SHP77 treated with DMSO at 0.1 percent for 48 hours (cell line): Measurements from ENCODE around the gene POU2F3.
"Not testable (repeated sequence)": the region's sequence is repeated elsewhere in the genome, so short reads cannot be mapped to it uniquely, and the experiment has no call there.

Experiments used
- DNase-seq: peaks from one replicate; lab custom pipeline; 2025; lab: John Stamatoyannopoulos, UW

POU2F3 gene

DNA sequence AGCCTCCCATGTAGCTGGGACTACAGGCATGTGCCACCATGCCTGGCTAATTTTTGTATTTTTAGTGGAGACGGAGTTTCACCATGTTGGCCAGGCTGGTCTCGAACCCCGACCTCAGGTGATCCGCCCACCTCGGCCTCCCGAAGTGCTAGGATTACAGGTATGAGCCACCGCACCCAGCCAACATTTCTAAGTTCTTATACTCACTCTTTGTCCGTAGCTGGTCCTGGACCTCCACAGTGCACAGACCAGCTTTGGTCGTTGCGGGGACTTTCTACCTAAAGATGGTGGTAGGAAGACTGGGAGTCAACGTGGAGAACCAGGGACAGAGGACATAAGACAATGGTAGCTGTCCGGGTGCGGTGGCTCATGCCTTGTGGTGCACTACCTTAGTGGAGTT is 13.4 kb downstream of the POU2F3 start:
- DNase-seq = not testable (repeated sequence)

DNA sequence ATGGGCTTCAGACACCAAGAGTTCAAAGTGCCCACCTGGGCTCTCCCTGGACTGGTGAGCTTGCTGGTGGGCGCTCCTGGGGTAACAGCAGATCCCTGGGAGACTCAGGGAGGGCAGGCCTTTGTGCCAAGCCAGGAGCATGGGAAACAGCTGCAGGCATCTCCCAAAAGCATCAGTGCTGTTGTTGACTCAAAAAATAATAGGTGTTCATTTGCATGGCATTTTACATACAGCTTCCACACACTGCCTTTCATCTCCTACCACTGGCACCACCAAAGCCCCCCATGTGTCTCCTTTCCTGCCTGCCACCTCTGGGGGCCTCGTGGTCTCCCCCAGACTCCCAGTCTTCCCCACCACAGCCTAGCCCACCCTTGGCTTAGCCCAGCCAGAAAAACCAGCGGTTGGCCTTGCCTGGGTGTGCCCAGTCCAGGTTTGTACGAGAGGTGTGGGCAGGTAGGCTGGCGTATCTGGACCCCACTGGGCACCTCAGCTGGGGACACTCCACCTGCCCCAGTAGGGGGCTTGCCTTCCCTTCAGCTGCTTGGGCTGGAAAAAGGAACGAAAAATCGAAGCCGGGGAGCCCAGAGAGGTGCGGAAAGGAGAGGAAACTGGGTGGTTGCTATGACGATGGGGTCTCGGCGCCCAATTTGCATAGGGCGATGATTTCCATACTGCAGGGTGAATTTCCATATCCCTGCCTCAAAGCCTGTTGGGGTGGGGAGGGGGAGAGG is 15.0 kb downstream of the POU2F3 start:
- no peak for DNase-seq

DNA sequence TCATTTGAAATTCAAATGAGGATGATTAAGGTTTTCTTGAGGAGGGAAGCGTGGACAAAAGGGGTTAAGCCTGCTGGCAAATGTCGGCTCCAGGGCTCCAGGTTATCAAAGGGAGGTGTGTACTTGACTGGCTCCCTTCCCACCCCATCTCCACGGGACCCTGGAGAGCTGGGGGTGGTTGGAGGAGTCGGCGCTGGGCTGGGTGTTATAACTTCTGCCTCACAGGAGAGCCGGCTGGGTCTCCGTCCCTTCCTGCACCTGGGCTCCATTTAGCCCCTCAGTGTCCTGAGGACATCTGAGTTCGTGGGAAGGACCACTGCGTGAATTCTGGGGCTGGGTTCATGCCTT is 15.6 kb downstream of the POU2F3 start:
- no peak for DNase-seq

- DNase-seq = no peak
Measured at GRCh38 chr11:120256178-120256577, 16.2 kb downstream of the POU2F3 start.

DNA sequence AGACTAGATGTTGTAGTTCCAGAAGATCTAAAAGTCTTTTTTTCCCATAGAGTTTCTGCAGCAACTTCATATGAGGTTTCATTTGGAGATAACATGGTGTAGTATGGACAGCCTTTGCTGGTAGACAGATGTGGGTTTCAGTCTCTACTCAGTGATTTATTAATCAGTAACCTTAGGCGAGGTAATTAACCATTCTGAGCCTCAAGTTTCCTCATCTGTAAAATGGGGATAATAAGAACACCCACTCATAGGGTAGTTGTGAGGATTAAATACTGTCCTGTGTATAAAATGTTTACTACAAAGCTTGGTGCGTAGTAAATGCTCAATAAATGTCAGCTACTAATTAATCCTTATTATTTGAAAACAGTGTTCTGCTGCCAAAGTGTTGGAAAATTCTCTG is 16.8 kb downstream of the POU2F3 start:
- no peak for DNase-seq

DNA sequence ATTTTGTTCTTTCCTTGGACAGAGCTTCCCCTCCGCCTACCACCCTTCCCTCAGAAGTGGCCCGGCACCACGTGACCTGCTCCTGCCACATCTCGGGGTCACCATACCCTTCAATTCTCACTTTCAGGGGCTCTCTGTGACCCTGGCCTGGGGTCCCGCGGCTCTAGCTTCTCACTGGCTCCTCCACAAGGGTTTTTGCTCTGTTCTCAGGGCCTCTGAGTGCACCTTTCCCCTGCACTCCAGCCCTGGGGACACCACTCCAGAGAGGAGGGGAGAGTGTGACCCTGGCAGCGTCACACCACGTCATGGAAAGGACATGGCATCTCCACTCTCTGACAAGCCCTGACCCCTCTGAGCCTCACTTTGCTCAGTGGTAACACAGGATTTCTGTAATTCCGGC is 17.4 kb downstream of the POU2F3 start:
- DNase-seq = no peak

DNA sequence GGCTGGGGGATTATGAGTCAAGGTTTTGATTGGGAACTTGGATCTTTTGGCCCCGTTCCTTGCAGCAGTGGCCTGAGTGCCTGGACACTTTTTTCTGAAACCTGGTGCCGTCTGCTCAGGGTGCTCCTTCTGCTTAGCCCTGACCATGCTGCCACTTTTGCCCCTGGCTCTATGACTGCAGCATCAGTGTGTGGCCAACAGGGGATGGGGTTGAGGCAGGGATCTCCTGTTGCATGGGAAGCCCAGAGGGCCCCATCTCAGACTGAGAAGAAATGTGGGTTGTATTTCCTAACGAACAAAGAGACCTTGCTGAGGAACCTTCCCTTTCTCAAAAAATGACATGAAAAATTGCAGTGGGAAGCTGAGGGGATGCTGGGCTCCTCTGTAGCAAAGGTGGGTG is 18.7 kb downstream of the POU2F3 start:
- DNase-seq = no peak

DNA sequence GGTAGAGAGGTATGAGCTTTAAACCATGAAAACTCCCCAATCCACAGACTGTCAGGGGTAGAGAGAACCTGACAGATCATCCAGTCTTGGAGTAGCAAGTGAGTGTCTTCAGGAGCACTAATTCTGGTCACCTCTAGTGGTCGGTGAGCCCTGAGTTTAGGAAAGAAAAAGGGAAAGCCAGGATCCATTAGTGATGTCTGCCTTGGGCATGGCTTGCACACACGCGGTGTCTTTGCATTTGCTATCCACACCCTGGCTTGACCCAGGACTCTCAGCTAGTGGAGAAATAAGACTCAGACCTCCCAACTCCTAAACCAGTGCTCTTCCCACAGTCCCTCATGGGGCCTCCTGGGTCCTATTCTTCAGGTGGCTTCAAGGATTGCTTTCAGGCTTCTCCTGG is 19.3 kb downstream of the POU2F3 start:
- DNase-seq = no peak

GRCh38 chr11:120259988-120260565 is 20.1 kb downstream of the POU2F3 start:
- DNase-seq = no peak

DNA sequence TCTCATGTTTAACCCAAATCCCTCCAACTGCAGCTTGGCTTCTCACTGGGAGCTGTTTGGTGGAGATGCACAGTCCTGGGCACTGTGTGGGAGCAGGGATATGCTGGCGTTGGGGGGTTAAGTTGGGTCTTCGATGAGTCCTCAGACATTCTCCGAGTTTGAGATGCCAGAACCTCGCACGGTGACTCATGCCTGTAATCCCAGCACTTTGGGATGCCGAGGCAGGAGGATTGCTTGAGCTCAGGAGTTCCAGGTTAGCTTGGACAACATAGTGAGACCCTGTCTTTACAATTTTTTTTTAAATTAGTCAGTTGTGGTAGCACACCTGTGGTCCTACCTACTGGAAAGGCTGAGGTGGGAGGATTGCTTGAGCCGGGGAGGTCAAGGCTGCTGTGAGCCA is 20.7 kb downstream of the POU2F3 start:
- no peak for DNase-seq

GRCh38 chr11:120261321-120261720 is 21.4 kb downstream of the POU2F3 start:
- no peak for DNase-seq

DNA sequence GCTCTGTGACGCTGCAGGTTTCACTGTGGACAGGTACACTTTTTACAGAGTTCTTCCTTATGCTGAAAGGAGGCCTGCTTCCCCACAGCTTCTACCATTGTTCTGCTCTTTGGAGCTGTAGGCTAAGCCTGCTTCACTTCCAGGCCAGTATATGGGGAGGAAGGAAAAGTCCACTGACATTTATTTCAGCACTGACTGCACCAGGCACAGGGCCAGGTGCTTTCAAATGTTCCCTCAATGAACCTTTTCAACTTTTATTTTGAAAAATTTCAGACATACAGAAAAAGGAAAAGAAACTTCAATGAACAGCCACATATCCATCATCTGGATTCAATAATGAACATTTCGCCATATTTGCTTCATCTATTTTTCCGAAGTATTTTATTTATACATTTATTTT is 22.0 kb downstream of the POU2F3 start:
- no peak for DNase-seq

GRCh38 chr11:120267319-120267718 is 27.4 kb downstream of the POU2F3 start:
- DNase-seq = no peak

DNA sequence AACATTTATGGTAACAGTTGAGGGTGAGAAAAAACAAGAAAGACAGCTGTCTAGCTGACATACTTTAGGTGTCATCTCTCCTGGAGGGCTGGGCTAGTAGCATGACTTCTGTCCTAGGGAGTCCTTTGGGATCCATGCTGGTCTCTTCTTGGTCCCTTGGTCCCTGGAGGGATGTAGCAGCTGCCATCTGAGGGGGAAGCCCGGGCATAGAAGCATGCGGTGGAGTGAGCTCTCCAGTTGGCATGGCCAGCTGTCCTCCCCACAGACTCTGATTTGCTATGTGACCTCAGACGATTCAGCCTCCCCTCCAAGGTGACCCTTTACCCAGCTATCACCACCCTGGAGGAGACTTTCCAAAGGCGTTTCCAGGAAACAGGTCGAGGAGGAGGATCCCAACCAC is 28.7 kb downstream of the POU2F3 start:
- DNase-seq = no peak

GRCh38 chr11:120270386-120270785 is 30.4 kb downstream of the POU2F3 start:
- no peak for DNase-seq

DNA sequence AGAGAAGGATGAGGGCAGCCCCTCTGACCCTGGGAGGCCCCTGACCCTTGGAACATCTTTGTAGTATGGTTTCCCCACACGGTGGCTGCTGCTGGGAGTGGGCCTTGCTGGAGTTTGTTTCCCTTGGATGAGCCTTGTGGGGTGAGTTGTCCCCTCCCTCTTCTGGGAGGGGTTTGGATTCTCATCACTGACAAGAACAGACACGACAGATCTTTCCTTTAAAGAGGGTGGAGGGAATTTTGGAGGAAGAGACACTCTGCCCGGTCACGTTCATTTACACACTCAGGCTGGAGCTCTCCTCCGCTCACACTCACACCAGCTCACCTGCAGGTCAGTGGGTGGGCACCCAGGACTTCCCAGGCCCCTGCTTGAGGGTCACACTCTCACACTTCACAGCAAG is 31.7 kb downstream of the POU2F3 start:
- no peak for DNase-seq

- no peak for DNase-seq
Measured at GRCh38 chr11:120272303-120272702, 32.4 kb downstream of the POU2F3 start.

GRCh38 chr11:120273432-120273831 is 33.5 kb downstream of the POU2F3 start:
- DNase-seq = no peak

DNA sequence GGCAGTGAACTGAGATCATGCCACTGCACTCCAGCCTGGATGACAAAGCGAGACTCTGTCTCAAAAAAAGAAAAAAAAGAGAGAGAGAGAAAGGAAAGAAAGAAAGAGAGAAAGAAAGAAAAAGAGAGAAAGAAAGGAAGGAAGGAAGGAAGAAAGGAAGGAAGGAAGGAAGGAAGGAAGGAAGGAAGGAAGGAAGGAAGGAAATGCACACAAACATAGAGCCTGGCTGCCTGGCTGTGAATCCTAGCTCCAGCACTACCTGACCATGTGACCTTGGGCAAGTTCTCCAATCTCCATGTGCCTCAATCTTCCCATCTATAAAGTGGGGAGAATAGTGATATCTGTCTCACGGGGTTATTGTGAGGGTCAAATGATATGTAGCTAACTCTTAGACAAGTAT is 34.0 kb downstream of the POU2F3 start:
- not testable (repeated sequence) for DNase-seq

GRCh38 chr11:120279502-120279901 is 39.6 kb downstream of the POU2F3 start:
- DNase-seq = no peak

- no peak for DNase-seq
Measured at GRCh38 chr11:120280600-120281051, 40.7 kb downstream of the POU2F3 start.

DNA sequence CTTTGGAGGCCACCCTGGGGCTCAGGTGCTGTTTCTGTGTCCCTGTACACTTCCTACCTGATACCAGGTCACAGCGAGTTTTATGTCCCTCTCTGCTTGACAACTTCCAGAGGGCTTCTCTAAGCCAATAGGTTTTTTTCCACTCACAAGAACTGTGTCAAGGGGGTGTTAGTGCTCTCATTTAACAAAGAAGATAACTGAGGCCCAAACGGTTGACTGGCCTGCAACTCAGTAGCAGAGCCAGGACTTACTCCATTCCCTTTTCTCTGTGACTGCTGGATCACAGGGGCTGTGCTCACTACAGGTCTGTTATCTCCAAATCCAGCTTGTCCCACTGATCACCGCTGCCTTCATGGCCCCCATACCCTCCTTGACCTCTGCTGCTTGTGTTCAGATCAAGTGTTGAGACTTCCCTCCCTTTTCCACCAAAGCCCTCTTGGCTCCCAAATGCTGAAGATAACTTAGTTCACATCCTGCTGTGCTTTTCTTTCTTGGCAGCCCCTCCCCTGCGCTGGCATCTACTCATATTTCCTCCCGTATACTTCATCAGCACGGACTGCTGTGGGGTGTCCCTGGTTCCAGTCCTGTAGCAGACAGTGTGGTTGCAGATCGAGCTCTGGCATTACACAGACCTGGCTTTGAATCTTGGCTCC is 41.3 kb downstream of the POU2F3 start:
- no peak for DNase-seq

- no peak for DNase-seq
Measured at GRCh38 chr11:120283124-120283523, 43.2 kb downstream of the POU2F3 start.

DNA sequence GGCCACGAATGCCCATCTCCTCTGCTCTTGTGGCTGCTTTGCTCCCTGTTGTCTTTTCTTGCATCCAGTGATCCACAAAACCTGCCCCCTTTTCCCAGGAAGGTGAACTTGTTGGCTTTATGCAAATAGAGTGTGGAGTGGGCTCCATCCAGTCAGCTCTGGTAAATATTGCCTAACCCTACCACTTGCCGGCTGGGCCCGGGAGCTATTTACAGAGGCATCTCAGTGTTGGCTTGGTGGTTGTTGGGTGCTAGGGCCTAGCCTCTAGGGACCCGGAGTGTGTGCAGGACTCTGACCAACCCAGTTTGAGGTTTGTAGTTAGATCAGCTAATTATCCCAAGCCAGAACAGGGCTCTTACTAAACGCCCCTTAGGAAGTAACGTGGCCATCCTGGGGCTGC is 44.3 kb downstream of the POU2F3 start:
- DNase-seq = no peak
